ENCODE measurements around the gene UBN1.

DNA sequence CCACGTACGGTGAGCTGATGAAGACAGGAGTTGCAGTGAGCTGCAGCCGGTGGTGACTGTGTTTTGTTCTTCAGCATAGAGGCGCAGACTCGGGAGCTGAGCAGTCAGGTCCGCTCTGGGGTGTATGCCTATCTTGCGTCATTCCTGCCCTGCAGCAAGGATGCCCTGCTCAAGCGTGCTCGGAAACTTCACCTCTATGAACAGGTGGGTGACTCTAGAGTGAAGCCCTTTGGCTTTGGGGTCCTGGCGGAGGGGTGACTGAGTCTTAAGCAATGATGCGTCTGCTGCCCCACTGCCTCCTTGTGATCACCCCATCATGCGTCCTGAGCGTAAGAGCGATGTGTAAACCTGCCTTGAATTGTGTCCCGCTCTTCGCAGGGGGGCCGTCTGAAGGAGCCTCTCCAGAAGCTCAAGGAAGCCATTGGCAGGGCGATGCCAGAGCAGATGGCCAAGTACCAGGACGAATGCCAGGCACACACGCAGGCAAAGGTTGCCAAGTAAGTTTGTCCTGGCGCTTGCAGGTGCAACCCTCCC is 22.9 kb downstream of the UBN1 start:
- no peak for TF ChIP-seq MZF1 (tag by site-specific recombination; IDR thresholded peaks at IDR 0.05; ENCODE audit: borderline replicate concordance)
- no peak for TF ChIP-seq ZNF621 (tag by site-specific recombination; IDR thresholded peaks at IDR 0.05)
- TF ChIP-seq, protein P1, sequence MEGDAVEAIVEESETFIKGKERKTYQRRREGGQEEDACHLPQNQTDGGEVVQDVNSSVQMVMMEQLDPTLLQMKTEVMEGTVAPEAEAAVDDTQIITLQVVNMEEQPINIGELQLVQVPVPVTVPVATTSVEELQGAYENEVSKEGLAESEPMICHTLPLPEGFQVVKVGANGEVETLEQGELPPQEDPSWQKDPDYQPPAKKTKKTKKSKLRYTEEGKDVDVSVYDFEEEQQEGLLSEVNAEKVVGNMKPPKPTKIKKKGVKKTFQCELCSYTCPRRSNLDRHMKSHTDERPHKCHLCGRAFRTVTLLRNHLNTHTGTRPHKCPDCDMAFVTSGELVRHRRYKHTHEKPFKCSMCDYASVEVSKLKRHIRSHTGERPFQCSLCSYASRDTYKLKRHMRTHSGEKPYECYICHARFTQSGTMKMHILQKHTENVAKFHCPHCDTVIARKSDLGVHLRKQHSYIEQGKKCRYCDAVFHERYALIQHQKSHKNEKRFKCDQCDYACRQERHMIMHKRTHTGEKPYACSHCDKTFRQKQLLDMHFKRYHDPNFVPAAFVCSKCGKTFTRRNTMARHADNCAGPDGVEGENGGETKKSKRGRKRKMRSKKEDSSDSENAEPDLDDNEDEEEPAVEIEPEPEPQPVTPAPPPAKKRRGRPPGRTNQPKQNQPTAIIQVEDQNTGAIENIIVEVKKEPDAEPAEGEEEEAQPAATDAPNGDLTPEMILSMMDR (tag by site-specific recombination; IDR thresholded peaks at IDR 0.05) = no peak
- TF ChIP-seq ZNF292 (tag by site-specific recombination; IDR thresholded peaks at IDR 0.05; ENCODE audit: borderline replicate concordance, low read depth) = no peak

Data from HEK293 (cell line).